Kidney capillary endothelial cell (primary cell): ENCODE measurements around the gene PHLPP1.

Experiments
- DNase-seq: peaks from one replicate; pipeline ENCODE4 v3.0.0-alpha.2; 2018; ENCODE audit warnings: low spot score

Gene PHLPP1

DNA sequence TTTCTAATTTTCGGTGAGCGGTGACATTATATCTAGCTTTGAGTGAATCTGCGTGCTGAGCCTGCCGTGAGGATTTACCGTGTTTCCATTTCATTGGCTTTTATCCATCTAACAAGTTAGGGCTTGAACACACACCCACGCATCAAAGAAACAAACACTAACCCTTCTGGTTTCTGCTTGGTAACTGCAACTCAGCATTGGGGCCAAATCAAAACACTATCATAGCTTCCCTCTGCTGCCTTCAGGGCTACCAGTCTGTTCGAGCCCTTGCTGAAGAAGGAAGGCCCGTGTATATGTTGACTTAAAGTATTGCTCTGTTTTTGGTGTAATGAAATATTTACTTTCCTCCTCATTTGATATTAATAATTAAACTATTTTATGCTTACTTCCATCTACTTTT lies 227.2 kb downstream of the PHLPP1 start:
- DNase-seq = no peak

- DNase-seq = no peak
Measured at GRCh38 chr18:62944454-62944853, 229.1 kb downstream of the PHLPP1 start.

GRCh38 chr18:62948788-62949187 lies 233.4 kb downstream of the PHLPP1 start:
- DNase-seq = no peak

DNA sequence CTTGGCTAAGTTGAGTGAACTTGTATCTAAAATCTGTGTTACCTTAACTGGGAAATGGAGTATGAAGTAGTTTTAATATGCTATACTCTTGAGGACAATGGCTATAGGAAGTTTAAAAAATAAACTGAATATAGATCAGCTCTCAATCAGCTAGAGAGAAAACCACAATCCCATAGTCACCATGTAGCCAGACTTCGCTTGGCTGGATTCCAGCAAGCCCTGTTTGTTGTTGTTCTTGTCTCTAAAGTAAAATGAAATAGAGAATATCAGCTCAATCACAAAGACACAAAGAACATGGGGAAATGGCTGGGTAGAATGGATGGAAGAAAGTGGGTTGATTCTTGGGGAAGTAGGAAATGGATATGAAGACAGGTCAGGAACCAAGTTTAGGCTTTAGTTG lies 234.9 kb downstream of the PHLPP1 start:
- no peak for DNase-seq

- DNase-seq = no peak
Measured at GRCh38 chr18:62952807-62953206, 237.5 kb downstream of the PHLPP1 start.

GRCh38 chr18:62953663-62954062 lies 238.3 kb downstream of the PHLPP1 start:
- no peak for DNase-seq

- no peak for DNase-seq
Measured at GRCh38 chr18:62954366-62954765, 239.0 kb downstream of the PHLPP1 start.

DNA sequence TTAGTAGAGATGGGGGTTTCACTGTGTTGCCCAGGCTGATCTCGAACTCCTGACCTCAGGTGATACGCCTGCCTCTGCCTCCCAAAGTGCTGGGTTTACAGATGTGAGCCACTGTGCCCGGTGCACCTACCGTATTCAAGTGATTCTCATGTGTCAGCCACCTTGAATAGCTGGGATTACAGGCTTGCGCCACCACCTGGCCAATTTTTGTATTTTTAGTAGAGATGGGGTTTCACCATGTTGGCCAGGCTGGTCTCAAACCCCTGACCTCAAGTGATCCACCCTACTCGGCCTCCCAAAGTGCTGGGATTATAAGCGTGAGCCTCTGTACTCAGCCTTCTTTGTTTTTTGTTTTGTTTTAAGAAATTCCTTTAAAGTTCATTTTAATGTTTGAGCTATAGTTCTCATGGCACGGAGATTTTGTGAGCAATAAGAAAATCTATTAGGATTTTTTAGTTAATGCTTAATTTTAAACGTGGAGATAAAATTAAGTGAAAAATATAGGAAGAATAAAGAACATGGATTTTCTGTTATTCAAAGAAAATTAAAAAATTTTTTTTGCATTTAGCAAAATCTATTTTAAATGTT lies 242.6 kb downstream of the PHLPP1 start:
- DNase-seq = peak; percentile 35

DNA sequence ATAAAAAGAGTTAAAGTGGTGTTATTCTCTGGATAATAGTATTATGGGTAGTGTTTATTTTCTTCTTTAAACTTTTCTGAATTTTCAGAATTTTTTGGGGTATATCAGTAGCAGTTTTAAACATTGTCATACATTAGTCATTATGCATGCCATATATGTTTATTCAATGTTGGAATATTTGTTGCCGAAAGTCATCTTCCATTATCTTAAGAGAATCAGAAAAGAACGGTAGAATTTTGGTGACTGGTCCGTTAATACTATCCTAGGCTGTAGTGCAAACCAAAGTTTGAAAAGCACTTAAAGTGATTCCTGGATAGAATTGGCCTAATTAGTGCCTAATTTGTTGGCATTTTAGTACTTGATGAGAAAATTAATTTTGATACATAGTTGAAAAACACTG lies 244.1 kb downstream of the PHLPP1 start:
- DNase-seq = no peak

DNA sequence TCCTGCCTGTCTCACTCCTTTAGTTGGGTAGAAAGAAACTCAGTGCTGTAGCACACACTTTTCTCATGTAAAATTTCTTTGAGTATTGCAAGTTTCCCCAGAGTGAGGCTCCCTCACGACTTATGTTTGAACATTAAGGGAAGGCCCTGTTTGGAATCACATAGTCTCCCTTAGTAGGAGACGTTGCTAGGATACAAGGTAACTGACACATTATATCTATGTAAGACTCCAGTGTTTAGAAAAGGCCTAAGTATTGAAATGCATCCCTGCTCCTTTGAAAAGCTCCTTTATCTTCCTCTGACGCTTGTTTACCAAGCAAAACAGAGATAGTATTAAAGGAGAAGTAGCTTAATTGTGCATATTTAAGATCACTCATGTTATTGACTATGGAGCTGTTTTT lies 248.2 kb downstream of the PHLPP1 start:
- no peak for DNase-seq

GRCh38 chr18:62964432-62964831 lies 249.1 kb downstream of the PHLPP1 start:
- no peak for DNase-seq

DNA sequence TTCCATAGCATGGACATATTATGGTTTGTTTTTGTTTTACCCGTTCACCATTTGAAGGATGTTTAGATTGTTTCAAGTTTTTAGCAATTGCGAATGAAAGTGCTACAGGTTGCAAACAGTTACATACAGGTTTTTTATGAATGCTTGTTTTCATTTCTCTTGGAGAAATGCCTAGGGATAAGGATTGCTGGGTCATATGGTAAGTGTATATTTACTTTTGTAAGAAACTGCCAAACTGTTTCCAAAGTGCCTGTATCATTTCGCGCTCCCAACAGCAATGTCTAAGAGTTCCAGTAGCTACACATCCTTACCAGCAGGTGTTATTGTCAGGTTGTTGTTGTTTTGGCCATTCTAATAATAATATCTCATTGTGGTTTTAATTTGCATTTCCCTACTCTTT lies 251.7 kb downstream of the PHLPP1 start:
- DNase-seq = no peak

DNA sequence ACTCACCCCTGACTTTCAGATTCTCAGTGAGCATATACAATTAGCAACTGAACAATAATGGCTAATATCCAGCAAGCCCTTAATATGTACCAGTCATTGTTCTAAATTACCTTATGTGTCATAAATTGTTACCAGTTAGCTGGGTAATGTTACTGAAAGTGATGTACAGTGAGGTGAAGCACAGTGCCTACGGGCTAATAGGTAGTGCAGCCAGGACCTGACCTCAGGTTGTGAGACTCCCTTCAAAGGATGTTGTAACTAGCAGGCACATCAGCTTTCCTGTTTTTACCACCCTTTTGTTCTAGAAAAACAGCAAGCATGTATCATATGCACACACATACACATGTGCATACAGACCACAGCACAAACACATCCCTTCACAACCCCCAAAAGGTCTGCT lies 258.3 kb downstream of the PHLPP1 start:
- no peak for DNase-seq

DNA sequence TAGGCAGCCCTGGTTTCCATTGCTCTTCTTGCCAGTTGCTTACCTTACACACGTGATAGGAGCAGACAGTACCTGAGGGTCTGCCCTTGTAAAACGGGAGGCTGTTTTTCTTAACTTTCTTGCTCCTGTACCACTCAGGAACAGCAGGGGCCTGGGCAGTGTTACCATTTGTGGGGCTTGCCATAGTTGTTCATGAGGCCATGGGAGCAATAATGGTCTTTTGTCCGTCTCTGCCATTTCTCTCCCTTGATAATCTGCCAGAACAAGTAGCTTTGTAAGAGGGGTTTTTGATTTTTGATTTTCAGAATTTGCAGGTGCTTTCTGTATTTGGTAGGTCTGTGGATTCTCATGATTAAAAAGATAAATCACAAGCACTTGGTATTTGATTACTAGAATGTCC lies 259.0 kb downstream of the PHLPP1 start:
- DNase-seq = no peak

GRCh38 chr18:62974928-62975675 lies 259.8 kb downstream of the PHLPP1 start:
- DNase-seq = no peak

DNA sequence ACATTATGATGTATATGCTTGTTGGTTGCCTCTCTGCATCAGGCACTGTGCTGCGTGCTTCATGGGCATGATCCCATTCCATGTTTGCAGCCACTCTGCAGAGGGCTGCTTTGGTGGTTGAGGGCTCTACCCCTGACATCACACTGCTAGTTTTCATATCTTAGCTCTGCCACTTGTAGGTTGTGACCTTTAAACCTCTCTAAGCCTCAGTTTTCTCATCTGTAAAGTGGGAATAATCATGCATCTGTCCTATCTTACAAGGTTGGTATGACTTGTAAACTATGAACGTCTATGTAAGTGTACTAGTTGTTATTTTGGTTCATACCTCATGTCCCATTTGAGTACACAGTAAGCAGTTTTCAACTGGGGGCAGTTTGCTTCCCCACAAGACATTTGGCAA lies 260.4 kb downstream of the PHLPP1 start:
- DNase-seq = no peak

DNA sequence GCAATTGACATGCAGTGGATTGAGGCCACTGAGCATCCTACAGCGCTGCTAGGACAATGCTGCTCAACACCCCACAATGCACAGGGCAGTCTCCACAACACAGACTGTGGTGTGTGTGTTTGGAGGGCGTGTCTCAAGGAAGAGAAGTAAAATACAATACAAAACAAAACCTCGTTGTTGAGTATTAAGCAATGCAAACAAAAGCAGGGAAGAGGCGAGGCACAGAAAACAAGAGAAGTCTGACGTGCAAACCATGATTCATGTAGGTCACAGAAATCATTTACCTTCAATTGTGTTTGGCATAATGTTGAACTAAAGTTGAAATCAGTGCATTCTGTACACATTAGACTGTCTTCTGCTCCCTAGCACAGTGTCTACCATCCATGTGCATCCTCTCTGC lies 260.9 kb downstream of the PHLPP1 start:
- no peak for DNase-seq

- no peak for DNase-seq
Measured at GRCh38 chr18:62977512-62977911, 262.2 kb downstream of the PHLPP1 start.

GRCh38 chr18:62978251-62979049 lies 263.1 kb downstream of the PHLPP1 start:
- no peak for DNase-seq

DNA sequence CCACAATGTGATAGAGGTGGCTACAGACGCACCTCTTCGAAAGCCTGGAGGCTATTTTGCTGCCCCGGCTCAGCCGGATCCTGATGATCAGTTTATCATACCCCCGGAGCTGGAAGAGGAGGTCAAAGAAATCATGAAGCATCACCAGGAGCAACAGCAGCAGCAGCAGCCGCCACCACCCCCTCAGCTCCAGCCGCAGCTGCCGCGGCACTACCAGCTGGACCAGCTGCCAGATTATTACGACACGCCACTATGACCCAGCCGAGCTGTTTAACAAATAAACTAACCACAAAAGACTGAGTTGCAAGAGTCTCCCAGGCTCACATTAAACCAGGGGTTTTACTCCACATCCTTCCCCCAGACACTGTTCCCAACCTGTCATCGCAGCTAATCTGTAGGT lies 263.8 kb downstream of the PHLPP1 start:
- no peak for DNase-seq

GRCh38 chr18:62979900-62980299 lies 264.6 kb downstream of the PHLPP1 start:
- DNase-seq = no peak

GRCh38 chr18:62981566-62981965 lies 266.2 kb downstream of the PHLPP1 start:
- no peak for DNase-seq

- no peak for DNase-seq
Measured at GRCh38 chr18:62982600-62983251, 267.4 kb downstream of the PHLPP1 start.
